HK-2 (cell line): ENCODE data around the gene CPSF4L.
"Not testable (repeated sequence)": the region's sequence is repeated elsewhere in the genome, so short reads cannot be mapped to it uniquely, and the experiment has no call there.

Experiments
- DNase-seq: peaks from one replicate; pipeline ENCODE4 v3.0.0-alpha.2; 2018; ENCODE audit not compliant: unreplicated experiment

CPSF4L gene, protein sequence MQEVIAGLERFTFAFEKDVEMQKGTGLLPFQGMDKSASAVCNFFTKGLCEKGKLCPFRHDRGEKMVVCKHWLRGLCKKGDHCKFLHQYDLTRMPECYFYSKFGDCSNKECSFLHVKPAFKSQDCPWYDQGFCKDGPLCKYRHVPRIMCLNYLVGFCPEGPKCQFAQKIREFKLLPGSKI

DNA sequence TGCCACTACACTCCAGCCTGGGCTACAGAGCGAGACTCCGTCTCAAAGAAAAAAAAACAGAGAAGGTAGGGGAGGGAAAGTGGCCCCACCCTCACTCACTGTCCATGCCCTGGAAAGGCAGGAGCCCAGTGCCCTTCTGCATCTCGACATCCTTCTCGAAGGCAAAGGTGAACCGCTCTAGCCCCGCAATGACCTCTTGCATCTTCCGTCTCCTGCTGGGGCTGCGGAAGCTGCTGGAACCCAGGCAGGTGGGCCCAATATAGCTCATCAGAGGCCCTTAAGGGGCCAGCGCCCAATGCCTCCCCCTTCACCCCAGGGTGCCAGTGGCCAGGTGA is at the start of gene CPSF4L:
CPSF4L (minus strand) TSS at position 264 of the 335 bp plus-strand sequence; CDS start at position 202, 62 bp downstream.
- no peak for DNase-seq

DNA sequence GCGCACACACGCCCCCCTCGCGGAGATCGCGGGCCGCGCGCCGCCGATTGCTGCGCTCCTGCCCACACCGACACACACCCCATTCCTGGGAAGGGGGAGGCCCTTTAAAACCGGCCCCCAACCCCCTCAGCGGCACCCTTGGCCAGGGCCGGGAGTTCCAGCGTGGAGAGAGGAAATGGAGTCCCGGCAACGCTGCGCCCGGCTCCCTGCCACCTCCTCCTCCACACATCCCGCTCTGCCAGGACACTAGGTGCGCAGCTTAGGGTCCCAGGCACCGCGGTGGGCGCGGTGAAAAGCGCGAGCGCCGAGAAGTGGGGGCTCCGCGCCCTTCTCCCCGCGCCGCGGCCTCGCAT is 49.7 kb upstream of the CPSF4L start:
- no peak for DNase-seq

DNA sequence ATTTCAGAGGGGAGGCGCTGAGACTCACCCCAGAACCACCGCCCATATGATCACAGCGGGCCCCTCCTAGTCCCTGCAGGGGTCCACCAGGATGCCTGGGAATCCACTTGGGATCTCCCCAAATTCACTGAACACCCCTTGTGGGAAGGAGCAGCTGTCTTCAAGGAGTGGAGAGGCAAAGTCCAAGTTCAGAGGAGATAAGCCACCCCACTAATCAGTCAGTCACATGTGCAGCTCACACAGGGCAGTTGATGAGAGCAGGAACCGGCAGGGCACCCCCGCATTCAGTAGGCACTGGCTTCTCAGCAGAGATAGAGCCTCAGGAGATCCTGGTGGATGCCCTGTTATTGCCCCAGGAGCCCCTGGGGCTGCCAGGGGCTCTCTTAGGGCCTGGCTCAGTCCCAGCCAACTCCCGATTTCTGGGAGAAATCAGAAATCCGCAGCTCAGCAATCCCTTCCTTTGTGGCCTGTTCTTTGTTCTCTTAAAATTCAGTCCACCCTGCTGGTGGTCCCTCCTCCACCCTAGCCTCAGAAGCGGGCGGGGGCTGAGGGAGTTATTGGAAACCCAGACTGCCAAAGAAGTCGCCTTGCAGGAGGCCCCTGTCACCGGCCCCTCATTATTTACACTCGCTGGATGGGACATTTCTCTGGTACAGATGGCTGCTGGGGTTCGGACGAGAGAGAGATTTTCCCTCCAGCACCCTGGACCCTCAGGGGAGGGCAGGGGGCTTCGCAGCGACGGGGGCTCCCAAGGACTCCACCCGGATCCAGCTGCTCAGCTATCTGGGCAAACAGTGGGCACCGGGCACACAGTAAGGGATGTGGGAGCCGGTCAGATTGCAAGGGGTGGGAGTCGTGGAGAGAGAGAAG is 48.3 kb upstream of the CPSF4L start:
- DNase-seq, result no peak

DNA sequence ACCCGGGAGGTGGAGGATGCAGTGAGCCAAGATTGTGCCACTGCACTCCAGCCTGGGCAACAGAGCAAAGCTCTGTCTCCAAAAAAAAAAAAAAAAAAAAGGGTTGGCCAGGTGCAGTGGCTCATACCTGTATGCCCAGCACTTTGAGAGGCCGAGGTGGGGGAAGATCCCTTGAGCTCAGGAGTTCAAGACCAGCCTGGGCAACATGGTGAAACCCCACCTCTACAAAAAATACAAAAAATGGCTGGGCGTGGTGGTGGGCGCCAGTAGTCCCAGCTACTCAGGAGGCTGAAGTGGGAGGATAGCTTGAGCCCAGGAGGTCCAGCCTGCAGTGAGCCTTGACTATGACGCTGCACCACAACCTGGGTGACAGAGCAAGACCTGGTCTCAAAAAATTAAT is 47.3 kb upstream of the CPSF4L start:
- not testable (repeated sequence) for DNase-seq

DNA sequence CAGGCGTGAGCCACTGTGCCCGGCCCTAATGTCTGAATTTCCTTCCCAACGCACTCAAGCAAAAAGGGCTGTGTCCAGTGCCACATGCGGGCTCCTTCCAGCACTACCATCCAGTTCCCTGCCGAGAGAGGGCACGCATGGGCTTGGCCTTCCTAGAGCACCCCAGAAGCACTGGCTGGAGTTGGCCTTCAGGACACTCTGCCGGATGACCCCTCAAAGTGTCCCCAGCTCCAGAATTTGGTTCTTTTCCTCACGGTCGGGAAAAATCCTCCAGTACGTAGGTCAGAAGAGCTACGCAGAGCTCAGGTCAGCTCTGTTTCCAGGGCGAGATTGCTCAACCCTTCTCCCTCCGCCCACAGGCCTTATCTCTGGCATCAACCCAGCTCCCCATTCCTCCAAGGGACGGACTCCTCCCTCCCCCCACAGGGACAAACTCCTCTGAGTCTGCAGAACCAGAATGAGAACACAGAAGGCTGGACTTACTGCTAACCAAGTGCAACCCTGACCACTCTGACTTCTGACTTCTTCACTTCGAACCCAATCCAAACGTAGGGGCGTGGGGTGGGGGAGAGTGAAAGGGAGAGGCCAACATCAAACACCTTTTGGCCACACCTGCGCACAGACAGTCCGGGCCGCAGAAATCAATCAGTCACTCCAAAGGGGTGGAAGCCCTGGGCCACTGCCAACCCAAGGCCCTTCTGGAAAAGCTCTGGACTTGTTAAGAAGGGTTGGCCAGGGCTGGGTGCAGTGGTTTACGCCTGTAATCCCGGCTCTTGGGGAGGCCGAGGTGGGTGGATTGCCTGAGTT is 46.5 kb upstream of the CPSF4L start:
- peak; percentile 82 for DNase-seq

DNA sequence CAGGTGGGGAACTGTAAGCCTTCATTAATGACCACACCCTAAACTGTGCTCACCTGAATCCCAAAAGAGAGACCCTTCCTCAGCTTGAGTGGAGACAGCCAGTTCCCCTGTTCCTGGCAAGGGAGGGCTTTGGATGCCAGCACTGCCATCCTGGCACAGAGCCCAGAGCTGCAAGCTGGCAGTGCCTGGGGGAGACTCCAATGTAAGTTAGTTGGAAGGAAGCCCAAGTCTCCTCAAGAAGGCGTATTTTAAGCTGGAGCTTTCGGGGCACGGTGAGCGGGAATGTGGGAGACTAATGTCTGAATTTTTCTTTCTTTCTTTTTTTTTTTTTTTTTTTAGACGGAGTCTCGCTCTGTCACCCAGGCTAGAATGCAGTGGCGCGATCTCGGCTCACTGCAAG is 45.5 kb upstream of the CPSF4L start:
- DNase-seq, result no peak

DNA sequence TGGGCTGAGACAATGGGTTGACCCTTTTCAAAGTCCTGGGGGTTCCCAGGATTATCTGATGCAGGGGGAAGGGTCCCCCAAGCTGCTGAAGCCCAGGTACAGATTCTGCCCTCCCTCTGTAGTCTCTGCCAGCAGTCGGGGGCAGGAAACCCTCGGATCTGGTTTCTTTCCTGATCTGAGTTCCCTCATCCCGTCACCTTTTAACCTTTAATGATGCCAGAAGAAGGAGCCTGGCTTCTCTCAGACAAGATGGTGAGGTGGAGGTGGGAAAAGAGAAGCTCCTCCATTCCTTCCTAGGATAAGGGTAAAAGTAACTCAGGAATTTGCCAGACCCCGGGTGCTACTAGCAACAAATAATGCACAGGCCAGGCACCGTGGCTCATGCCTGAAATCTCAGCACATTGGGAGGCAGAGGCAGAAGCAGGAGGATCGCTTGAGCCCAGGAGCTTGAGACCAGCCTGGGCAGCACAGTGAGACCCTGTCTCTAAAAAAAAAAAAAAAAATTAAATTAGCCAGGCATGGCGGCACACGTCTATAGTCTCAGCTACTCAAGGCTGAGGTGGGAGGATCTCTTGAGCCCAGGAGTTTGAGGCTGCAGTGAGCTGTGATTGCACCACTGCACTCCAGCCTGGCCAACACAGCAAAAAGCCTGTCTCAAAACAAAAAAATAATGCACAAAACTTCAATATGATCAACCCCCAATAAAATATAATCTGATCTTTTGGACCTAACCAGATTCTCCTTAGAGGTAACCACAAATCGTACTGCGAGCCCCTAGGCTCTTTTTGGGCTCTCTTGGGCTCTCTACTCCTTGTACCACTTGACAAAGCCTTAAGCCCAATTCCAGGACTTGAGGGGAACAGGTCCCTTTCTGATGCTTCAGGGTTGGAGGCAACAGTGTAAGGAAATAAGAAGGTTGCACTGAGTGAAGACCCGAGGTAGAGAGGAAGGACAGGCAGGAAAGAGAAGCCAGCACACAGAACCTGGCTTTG is 44.5 kb upstream of the CPSF4L start:
- DNase-seq, result no peak

DNA sequence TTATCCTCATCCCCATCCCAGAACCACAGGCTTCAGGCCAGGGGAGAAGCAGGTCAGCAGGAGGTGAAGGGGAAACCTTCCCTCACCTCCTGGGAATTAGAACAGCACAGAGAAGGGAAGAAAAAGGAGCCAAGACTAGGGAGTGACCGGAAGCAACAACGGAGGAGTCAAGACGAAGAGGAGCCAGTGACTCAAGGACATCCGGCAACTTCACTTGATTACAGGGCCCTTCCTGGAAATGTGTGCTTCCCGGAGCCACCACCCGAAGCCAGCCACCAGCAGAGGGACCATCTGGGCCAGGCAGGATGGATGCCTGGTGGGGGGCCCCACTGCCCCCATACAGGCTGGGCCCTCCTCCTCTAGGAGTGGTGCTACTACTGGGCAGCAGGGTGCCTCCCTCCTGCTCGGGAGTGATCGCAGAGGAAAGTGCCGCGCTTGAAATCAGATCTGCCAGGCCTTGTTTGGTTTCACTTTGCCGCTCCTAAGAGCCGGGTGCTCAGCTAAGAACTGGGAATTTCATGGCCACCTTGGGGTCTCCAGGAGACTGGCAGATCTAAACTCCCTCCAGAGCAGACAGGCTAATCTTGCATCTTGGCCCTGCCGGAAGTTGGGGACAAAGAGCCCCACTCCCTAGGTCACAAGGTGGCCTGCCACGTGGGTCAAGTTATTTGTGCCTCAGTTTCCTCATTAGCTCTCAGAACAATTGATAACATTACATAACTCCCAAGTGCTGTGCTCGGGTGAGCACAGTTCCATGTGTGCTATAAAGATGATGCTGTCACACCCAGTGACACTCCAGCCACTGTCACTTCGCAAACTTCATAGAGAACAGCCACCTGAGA is 43.5 kb upstream of the CPSF4L start:
- peak; percentile 79 for DNase-seq

DNA sequence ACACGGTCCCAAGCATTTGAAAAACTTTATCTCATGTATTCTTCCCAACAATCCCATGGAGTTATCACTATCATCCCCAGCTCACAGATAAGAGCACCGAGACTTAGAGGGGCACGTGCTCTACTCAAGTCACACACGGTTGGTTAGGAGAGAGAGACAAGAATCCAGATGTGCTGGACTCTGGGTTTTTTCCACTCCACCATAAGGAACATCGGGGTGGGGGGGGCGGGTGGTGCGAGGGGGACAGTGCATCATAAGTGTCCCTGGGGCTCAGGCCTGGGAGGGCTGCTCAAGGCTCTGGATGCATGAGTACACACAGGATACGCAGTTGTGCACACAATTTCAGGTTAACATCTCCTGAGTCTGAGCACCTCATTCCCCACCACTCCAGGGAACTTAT is 42.8 kb upstream of the CPSF4L start:
- no peak for DNase-seq

DNA sequence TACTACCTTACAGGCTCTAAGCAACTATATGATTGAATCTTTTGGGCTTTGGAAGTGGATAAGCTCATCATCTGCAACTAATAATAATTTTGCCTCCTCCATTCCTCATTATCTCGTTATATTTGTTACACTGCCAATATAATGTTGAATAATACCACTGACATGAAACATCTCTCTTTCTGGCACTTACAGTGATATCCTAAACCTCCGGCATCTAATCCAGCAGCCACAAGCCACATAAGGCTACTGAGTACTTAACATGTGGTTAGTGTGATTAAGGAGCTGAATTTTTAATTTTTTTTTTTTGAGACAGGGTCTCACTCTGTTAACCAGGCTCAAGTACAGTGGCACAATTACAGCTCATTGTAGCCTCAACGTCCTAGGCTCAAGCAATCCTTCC is 40.5 kb upstream of the CPSF4L start:
- DNase-seq, result no peak

DNA sequence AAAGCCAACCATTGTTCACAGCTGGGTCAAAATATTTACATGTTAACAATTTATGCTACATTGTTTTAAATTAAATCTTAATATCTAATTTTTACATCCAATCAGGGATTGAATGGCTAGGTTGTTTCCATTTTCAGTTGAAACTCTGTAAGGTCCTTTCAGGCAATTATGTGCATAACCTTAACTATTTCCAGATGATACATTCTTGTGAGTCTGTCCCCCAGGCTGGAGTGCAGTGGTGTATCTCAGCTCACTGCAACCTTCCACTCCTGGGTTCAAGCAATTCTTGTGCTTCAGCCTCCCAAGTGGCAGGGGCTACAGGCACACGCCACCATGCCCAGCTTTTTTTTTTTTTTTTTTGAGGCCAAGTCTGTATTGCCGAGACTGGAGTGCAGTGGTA is 39.7 kb upstream of the CPSF4L start:
- no peak for DNase-seq

DNA sequence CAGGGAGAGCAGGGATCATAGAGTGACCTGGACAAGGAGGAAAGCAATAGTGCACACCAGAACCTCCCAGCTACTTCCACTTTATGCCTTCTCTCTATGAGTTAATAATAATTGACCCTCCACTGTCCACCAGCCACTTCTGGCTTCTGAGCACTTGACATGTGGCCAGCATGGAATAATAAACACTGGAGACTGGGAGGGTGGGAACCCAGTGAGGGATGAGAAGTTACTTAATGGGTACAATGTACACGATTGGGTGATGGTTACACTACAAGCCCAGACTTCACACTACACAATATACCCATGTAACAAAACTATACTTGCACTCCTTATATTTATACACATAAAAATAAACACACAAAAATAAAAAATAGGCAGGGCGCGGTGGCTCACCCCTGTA is 38.7 kb upstream of the CPSF4L start:
- DNase-seq, result no peak

DNA sequence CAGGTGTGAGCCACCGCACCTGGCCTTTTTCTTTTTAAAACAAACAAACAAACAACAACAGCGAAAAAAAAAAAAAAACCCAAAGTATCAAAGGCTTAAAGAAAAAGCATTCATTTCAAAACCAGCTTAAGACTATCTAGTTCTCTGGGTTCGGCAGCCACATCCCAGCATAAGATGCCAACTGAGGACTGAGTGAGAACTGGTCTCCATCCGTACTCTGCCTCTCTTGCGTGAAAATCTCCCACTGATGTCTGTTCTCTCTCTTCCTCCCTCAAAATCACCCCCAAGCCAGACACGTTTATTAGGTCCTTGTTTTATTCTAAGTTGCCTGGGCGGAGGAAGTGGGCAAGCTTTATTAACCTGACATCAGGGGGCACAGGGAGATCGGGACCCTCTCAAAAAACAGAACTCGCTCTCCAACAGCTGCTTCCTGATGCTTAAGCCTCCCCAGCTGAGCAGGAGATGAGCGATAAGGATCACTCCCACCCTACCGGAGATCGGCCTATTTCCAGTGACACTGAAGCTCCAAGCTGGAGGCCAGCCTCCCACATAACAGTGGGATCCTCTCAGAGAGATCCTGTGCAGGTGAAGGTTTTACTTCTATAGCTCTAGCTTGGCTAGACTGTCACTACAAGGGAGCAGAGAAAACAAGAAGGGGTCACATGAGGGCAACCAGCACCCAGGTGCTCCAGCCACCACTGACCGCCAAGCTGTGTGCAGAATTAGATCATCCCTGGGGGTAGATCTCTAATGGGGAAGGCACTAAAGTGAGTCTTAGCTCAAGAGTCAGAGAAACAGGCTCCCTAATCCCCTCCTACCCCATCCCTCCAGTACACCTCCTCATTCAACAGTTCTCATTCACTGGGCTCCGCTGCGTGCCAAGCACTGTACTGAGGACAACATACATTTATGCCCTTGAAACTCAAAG is 36.5 kb upstream of the CPSF4L start:
- DNase-seq, result no peak

DNA sequence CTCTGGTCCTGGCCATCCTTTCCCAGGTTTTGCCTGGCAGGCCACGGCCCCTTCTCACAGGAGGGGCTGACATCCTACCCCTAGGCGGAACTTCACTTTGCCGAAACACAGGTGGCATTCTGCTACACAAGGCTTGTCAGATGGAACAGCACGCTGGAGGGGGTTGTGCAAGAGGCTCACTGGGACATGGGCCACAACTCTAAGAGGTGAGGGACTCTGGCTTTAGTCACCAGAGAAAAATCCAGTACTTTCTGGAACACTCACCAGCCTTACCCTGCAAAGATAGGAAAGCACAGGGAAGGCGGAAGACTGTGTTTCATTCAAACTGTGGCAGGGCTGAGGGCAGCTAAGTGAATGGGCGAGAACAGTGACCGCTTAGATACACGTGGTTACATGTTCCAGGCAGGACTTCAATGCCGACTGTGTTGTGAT is 31.8 kb upstream of the CPSF4L start:
- peak; percentile 59 for DNase-seq

DNA sequence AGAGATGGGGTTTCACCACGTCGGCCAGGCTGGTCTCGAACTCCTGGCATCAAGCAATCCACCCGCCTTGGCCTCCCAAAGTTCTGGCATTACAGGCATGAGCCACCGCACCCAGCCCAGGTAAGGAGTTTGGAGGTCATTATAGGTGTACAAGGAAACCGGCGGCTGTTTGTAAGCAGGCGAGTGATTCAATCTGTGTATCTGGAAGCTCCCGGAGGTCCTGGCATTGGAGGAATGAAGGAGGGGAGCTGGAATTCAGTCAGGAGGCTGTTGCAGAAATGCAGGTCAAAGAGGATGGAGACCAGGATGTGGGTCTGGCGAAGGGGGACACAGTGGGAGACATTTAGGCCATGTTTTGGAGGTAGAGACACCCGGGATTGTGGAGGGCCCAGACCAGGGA is 31.4 kb upstream of the CPSF4L start:
- no peak for DNase-seq

DNA sequence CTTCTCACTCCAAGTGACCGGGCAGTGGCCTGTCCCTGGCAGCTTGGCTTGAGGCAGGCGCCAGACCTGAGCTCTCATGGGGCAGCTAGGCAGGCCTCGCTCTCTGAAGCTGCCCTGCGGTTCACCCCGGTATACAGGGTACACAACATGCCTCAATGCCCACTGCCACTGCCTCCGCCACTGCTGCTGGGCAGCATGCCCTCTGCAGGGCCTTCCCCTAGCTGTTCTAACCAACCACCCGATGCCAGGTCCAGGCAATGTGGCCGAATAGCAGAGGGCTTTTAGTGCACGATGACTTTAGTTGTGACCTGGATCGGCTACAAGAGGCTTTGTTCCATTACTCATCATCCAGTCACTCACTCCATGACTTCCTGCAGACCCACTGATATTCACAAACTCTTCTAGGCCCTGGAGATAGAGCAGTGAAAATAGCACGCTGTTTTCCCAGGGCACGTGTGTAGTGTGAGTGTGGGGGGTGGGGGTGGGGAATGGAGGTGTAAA is 30.4 kb upstream of the CPSF4L start:
- DNase-seq, result peak; percentile 79

DNA sequence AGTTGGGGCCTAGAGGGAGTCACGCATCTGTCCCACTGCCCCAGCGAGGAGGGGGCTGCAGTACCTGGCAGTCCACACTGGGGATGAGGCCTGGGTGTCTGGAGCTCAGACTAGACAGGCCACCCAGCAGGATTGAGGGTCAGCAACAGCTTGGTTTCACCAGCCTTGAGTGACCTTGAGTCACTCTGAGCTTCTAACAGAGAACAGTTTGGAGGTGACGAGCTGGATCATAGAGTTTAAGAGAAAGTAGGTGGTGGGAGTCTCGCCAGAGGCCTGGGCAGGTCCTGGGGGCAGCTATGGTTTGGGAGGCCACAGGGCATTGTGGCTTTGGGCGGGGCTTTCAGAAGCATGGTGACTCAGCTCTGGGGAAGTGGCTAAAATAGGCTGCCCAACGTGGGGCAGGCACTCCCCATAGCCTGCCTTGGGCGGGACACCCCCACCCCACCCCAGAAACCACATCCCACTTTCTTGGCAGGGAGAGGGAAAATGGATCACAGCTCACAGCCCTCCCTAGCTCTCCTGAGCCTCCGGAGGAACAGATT is 29.7 kb upstream of the CPSF4L start:
- DNase-seq, result peak; percentile 88

DNA sequence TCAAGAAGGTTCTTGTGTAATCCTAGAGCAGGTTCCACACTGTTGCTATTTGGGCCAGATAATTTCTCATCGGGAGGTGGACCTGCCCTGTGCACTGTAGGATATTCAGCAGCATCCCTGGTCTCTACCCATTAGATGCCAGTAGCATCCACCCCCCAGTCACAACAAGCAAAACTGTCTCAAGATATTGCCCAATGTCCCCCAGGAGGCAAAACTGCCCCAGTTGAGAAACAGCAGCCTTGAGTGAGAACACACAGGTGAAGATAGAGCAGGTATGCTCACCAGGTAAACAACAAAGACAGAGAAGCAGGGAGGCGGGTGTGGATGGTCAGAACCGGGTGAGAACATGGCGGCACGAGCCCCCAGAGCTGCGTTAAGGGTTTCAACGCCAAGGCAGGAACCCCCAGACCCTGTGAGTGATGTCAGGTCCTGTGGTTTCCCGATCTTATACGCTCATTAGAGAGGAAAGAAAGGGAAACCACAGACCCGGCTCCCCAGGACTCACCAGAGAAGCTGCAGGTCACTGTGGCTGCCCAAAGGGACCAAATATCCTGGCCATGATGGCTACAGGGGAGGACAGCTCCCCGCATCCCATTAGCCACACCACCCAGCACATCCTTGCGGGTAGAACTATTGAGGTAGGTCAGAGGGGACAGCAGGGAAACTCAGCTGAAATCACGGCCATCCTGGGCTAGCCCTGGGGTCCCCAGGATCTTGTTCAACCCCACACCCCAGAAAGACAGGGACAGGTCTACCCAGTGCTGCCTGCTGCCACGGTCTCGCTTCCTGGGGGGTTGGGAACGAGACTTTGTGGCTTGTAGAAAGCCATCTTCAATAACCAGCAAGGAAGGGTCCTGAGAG is 28.9 kb upstream of the CPSF4L start:
- DNase-seq, result no peak
